ENCODE data around the gene PTPRC. TPM values are rescaled to one million over a fixed set of nuclear protein-coding genes. Genes with fewer than 3 reads are reported as not detected.

The PTPRC gene
- total RNA-seq, 4 donors from 2014 or later, result 7.0 to 40.3 (median 10.0) TPM

GRCh38 chr1:198714271-198714670 is 75.4 kb downstream of the PTPRC start:
- Histone ChIP-seq H3K27me3 (no peaks in the 10 kb centered on the region), H3K27ac (replicated peaks in 1 of 4) (no peak overlapping the region), H3K4me1 (no peaks in the 10 kb centered on the region), H3K4me3 (no peak overlapping the region), H3K36me3 (no peaks in the 10 kb centered on the region), H3K9me3 (no peaks in the 10 kb centered on the region)
- 73% methylated on average over 5 of the region's 5 CpGs for WGBS
- TF ChIP-seq POLR2AphosphoS5 (IDR thresholded peaks at IDR 0.05), result no peak
- no peak for TF ChIP-seq POLR2A (IDR thresholded peaks at IDR 0.05; ENCODE audit: low read depth)
- TF ChIP-seq, protein P1, sequence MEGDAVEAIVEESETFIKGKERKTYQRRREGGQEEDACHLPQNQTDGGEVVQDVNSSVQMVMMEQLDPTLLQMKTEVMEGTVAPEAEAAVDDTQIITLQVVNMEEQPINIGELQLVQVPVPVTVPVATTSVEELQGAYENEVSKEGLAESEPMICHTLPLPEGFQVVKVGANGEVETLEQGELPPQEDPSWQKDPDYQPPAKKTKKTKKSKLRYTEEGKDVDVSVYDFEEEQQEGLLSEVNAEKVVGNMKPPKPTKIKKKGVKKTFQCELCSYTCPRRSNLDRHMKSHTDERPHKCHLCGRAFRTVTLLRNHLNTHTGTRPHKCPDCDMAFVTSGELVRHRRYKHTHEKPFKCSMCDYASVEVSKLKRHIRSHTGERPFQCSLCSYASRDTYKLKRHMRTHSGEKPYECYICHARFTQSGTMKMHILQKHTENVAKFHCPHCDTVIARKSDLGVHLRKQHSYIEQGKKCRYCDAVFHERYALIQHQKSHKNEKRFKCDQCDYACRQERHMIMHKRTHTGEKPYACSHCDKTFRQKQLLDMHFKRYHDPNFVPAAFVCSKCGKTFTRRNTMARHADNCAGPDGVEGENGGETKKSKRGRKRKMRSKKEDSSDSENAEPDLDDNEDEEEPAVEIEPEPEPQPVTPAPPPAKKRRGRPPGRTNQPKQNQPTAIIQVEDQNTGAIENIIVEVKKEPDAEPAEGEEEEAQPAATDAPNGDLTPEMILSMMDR (IDR thresholded peaks at IDR 0.05), result no peak
- no peak for TF ChIP-seq EP300 (IDR thresholded peaks at IDR 0.05)
- intact Hi-C loops (cut with DNase I), result no loop called here
- DNase-seq (ENCODE audit: extremely low spot score), result no peak

- intact Hi-C loops (cut with DNase I), result no loop called here
- H3K9me3 ChIP-seq, result no peaks in the 10 kb centered on the region
- H3K36me3 ChIP-seq, result no peaks in the 10 kb centered on the region
- TF ChIP-seq POLR2AphosphoS5 (IDR thresholded peaks at IDR 0.05), result no peak
- TF ChIP-seq POLR2A (IDR thresholded peaks at IDR 0.05; ENCODE audit: low read depth), result no peak
- no peak for TF ChIP-seq EP300 (IDR thresholded peaks at IDR 0.05)
- TF ChIP-seq, protein P1 (IDR thresholded peaks at IDR 0.05), result no peak
- WGBS, result 89% methylated on average over 5 of the region's 5 CpGs
- DNase-seq (ENCODE audit: extremely low spot score), result no peak
- H3K4me3 ChIP-seq, result no peak overlapping the region
- H3K27ac ChIP-seq (replicated peaks in 1 of 4), result no peak overlapping the region
- no peaks in the 10 kb centered on the region for H3K4me1 ChIP-seq
- no peaks in the 10 kb centered on the region for H3K27me3 ChIP-seq
These were observed 77.2 kb downstream of the PTPRC start for GRCh38 chr1:198716051-198716450.

- H3K36me3 ChIP-seq, result no peaks in the 10 kb centered on the region
- intact Hi-C loops (cut with DNase I), result no loop called here
- H3K4me1 ChIP-seq, result no peaks in the 10 kb centered on the region
- no peak overlapping the region for H3K27ac ChIP-seq (replicated peaks in 1 of 4)
- DNase-seq (ENCODE audit: extremely low spot score), result no peak
- WGBS, result 56% methylated on average over 1 of the region's 1 CpG
- H3K4me3 ChIP-seq, result no peak overlapping the region
- H3K27me3 ChIP-seq, result no peaks in the 10 kb centered on the region
- H3K9me3 ChIP-seq, result no peaks in the 10 kb centered on the region
- TF ChIP-seq EP300 (IDR thresholded peaks at IDR 0.05), result no peak
- TF ChIP-seq POLR2A (IDR thresholded peaks at IDR 0.05; ENCODE audit: low read depth), result no peak
- TF ChIP-seq POLR2AphosphoS5 (IDR thresholded peaks at IDR 0.05), result no peak
These were observed 78.7 kb downstream of the PTPRC start for GRCh38 chr1:198717510-198717909.

DNA sequence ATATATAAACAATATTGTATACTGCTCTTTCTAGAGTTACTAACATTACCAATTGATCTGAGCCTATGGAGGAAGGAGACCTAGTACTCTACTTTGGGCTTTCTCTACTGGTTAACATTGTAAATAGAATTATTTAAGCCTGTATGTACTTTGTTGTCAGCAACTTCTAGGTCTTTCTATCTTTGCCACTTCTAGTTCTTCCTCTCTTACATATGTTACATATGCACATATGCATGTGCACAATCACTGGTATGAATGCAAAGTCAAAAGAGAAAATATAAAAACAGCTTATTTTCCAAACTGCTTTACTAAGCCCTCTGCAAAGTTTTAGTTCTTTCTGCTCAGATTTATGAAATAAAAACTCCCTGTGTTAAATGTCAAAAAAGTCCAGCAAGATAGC is 84.3 kb downstream of the PTPRC start:
- intact Hi-C loops (cut with DNase I), result no loop called here
- TF ChIP-seq POLR2A (IDR thresholded peaks at IDR 0.05; ENCODE audit: low read depth), result no peak
- TF ChIP-seq, protein P1 (IDR thresholded peaks at IDR 0.05), result no peak
- TF ChIP-seq EP300 (IDR thresholded peaks at IDR 0.05), result no peak
- no peak for TF ChIP-seq POLR2AphosphoS5 (IDR thresholded peaks at IDR 0.05)
- H3K36me3 ChIP-seq, result no peaks in the 10 kb centered on the region
- no peak for DNase-seq (ENCODE audit: extremely low spot score)
- no peaks in the 10 kb centered on the region for H3K27me3 ChIP-seq
- no peaks in the 10 kb centered on the region for H3K4me1 ChIP-seq
- H3K4me3 ChIP-seq, result no peak overlapping the region
- H3K27ac ChIP-seq (replicated peaks in 1 of 4), result no peak overlapping the region
- no peaks in the 10 kb centered on the region for H3K9me3 ChIP-seq

GRCh38 chr1:198725090-198725489 is 86.2 kb downstream of the PTPRC start:
- intact Hi-C loops (cut with DNase I), result no loop called here
- Histone ChIP-seq H3K36me3 (no peaks in the 10 kb centered on the region), H3K4me1 (no peaks in the 10 kb centered on the region), H3K9me3 (no peaks in the 10 kb centered on the region), H3K4me3 (no peak overlapping the region), H3K27me3 (no peaks in the 10 kb centered on the region), H3K27ac (replicated peaks in 1 of 4) (no peak overlapping the region)
- no peak for DNase-seq (ENCODE audit: extremely low spot score)
- TF ChIP-seq EP300 (IDR thresholded peaks at IDR 0.05), result no peak
- TF ChIP-seq, protein P1 (IDR thresholded peaks at IDR 0.05), result no peak
- TF ChIP-seq POLR2AphosphoS5 (IDR thresholded peaks at IDR 0.05), result no peak
- TF ChIP-seq POLR2A (IDR thresholded peaks at IDR 0.05; ENCODE audit: low read depth), result no peak

Measured in esophagus muscularis mucosa (tissue), 4 donors.